ENCODE measurements around the gene CCRL2.
"Not testable (repeated sequence)": the region's sequence is repeated elsewhere in the genome, so short reads cannot be mapped to it uniquely, and the experiment has no call there.

The CCRL2 gene

GRCh38 chr3:46431905-46432304 lies 24.8 kb downstream of the CCRL2 start:
- DNase-seq = not testable (repeated sequence)

- DNase-seq = not testable (repeated sequence)
These were observed 26.1 kb downstream of the CCRL2 start for GRCh38 chr3:46433118-46433517.

GRCh38 chr3:46433841-46434240 lies 26.8 kb downstream of the CCRL2 start:
- no peak for DNase-seq

- DNase-seq = no peak
These were observed 28.1 kb downstream of the CCRL2 start for GRCh38 chr3:46435081-46435726.

- no peak for DNase-seq
These were observed 31.8 kb downstream of the CCRL2 start for GRCh38 chr3:46438831-46439230.

- DNase-seq = no peak
These were observed 33.7 kb downstream of the CCRL2 start for GRCh38 chr3:46440531-46441294.

- DNase-seq = peak; percentile 77
These were observed 35.8 kb downstream of the CCRL2 start for GRCh38 chr3:46442576-46443530.

GRCh38 chr3:46447228-46447985 lies 40.3 kb downstream of the CCRL2 start:
- no peak for DNase-seq

GRCh38 chr3:46448721-46449120 lies 41.7 kb downstream of the CCRL2 start:
- no peak for DNase-seq

GRCh38 chr3:46449755-46450552 lies 42.9 kb downstream of the CCRL2 start:
- DNase-seq = no peak

- DNase-seq = no peak
These were observed 46.6 kb downstream of the CCRL2 start for GRCh38 chr3:46453526-46454208.

GRCh38 chr3:46454209-46454595 lies 47.1 kb downstream of the CCRL2 start:
- no peak for DNase-seq

- no peak for DNase-seq
These were observed 47.5 kb downstream of the CCRL2 start for GRCh38 chr3:46454606-46455005.

- no peak for DNase-seq
These were observed 48.4 kb downstream of the CCRL2 start for GRCh38 chr3:46455231-46456115.

GRCh38 chr3:46456118-46456517 lies 49.1 kb downstream of the CCRL2 start:
- DNase-seq = no peak
